Astrocyte (in vitro differentiated cells and primary cell): ENCODE measurements around the gene ARL5A. TPM values are rescaled to one million over a fixed set of nuclear protein-coding genes. Genes with fewer than 3 reads are reported as not detected.

Source experiments
- DNase-seq: peaks from one replicate; pipeline ENCODE4 v3.0.0-alpha.2; 2010; ENCODE audit warnings: low read depth
- FAIRE-seq: peaks from 2 replicates; lab custom pipeline; 2011; peaks lifted over from hg19 to GRCh38; lab: Jason Lieb, UNC
- H2AFZ ChIP-seq: 2 replicates; pipeline ENCODE4 v1.6.0; 2012; ENCODE audit warnings: low read depth, low read length, inconsistent platforms
- H3K27ac ChIP-seq: 2 replicates; pipeline ENCODE4 v1.5.1; 2011; ENCODE audit warnings: low read depth, low read length, inconsistent platforms
- H3K27me3 ChIP-seq: 2 replicates; pipeline ENCODE4 v1.6.0; 2011; ENCODE audit warnings: low read length, inconsistent platforms; ENCODE audit not compliant: insufficient read depth
- H3K36me3 ChIP-seq: 2 replicates; pipeline ENCODE4 v1.5.1; 2011; ENCODE audit warnings: low read length, inconsistent platforms; ENCODE audit not compliant: insufficient read depth
- H3K4me1 ChIP-seq: 2 replicates; pipeline ENCODE4 v1.5.1; 2011; ENCODE audit warnings: low read length, inconsistent platforms; ENCODE audit not compliant: insufficient read depth
- H3K4me2 ChIP-seq: 2 replicates; pipeline ENCODE4 v1.6.0; 2012; ENCODE audit warnings: low read length, inconsistent platforms
- H3K4me3 ChIP-seq: 2 replicates; pipeline ENCODE4 v1.5.1; 2011; ENCODE audit warnings: low read depth, mild to moderate bottlenecking, low read length, inconsistent platforms; ENCODE audit not compliant: insufficient read depth
- H3K79me2 ChIP-seq: 2 replicates; pipeline ENCODE4 v1.6.0; 2012; ENCODE audit warnings: mild to moderate bottlenecking, low read length, inconsistent platforms; ENCODE audit not compliant: insufficient read depth
- H3K9ac ChIP-seq: 2 replicates; pipeline ENCODE4 v1.6.0; 2012; ENCODE audit warnings: mild to moderate bottlenecking, low read length, inconsistent platforms
- H3K9me3 ChIP-seq: 2 replicates; pipeline ENCODE4 v1.5.1; 2012; ENCODE audit warnings: low read depth, mild to moderate bottlenecking, low read length, inconsistent platforms; ENCODE audit not compliant: insufficient read depth
- H4K20me1 ChIP-seq: 2 replicates; pipeline ENCODE4 v1.6.0; 2012; ENCODE audit warnings: low read length, inconsistent platforms; ENCODE audit not compliant: insufficient read depth
- H3K27ac Mint-ChIP-seq: one replicate; pipeline ENCODE4 v1.8.0; 2021; ENCODE audit warnings: mild to moderate bottlenecking, mixed read lengths; ENCODE audit not compliant: unreplicated experiment
- H3K27me3 Mint-ChIP-seq: one replicate; pipeline ENCODE4 v1.8.0; 2021; ENCODE audit warnings: low read depth, mixed read lengths; ENCODE audit not compliant: unreplicated experiment
- H3K36me3 Mint-ChIP-seq: one replicate; pipeline ENCODE4 v1.8.0; 2021; ENCODE audit warnings: low read depth, mixed read lengths; ENCODE audit not compliant: unreplicated experiment
- H3K4me1 Mint-ChIP-seq: one replicate; pipeline ENCODE4 v1.8.0; 2021; ENCODE audit warnings: low read depth, mixed read lengths; ENCODE audit not compliant: unreplicated experiment
- H3K4me3 Mint-ChIP-seq: one replicate; pipeline ENCODE4 v1.8.0; 2021; ENCODE audit warnings: mild to moderate bottlenecking, moderate library complexity, mixed read lengths; ENCODE audit not compliant: unreplicated experiment
- H3K9me3 Mint-ChIP-seq: one replicate; pipeline ENCODE4 v1.8.0; 2021; ENCODE audit warnings: mild to moderate bottlenecking, mixed read lengths; ENCODE audit not compliant: unreplicated experiment
- EZH2 ChIP-seq: IDR thresholded peaks from 2 replicates; pipeline ENCODE4 v1.6.1; 2012; ENCODE audit warnings: mild to moderate bottlenecking, low read length, inconsistent platforms; ENCODE audit not compliant: insufficient read depth
- total RNA-seq: library from RNA; stranded (reverse); gene quantifications from 2 replicates; pipeline ENCODE4 v1.2.1, GENCODE V29; 2021
- TF ChIP-seq, protein P1 (sequence below): IDR thresholded peaks from 2 replicates; pipeline ENCODE4 v1.5.1; 2011; ENCODE audit warnings: low read depth, mild to moderate bottlenecking, inconsistent platforms, low read length, moderate library complexity; ENCODE audit not compliant: insufficient read depth

The ARL5A gene
- total RNA-seq, 1 donor from 2014 or later = 69.7 TPM

GRCh38 chr2:151852260-151853069 lies 24.2 kb upstream of the ARL5A start:
- TF ChIP-seq EZH2 = no peak
- TF ChIP-seq, protein P1, sequence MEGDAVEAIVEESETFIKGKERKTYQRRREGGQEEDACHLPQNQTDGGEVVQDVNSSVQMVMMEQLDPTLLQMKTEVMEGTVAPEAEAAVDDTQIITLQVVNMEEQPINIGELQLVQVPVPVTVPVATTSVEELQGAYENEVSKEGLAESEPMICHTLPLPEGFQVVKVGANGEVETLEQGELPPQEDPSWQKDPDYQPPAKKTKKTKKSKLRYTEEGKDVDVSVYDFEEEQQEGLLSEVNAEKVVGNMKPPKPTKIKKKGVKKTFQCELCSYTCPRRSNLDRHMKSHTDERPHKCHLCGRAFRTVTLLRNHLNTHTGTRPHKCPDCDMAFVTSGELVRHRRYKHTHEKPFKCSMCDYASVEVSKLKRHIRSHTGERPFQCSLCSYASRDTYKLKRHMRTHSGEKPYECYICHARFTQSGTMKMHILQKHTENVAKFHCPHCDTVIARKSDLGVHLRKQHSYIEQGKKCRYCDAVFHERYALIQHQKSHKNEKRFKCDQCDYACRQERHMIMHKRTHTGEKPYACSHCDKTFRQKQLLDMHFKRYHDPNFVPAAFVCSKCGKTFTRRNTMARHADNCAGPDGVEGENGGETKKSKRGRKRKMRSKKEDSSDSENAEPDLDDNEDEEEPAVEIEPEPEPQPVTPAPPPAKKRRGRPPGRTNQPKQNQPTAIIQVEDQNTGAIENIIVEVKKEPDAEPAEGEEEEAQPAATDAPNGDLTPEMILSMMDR = no peak
- Histone ChIP-seq H3K4me3 (no peak overlapping the region), H3K36me3 (no peaks in the 10 kb centered on the region), H3K9me3 (no peaks in the 10 kb centered on the region), H2AFZ (no peak overlapping the region), H3K79me2 (no peaks in the 10 kb centered on the region), H3K4me2 (no peak overlapping the region), H3K4me1 (peaks cover 12% of the 10 kb centered on the region), H3K27ac (peak overlapping the region; percentile 3), H3K9ac (no peak overlapping the region), H4K20me1 (no peaks in the 10 kb centered on the region), H3K27me3 (no peaks in the 10 kb centered on the region)
- Mint-ChIP-seq H3K27me3 (no peaks in the 10 kb centered on the region), H3K4me1 (peaks cover 20% of the 10 kb centered on the region), H3K9me3 (no peaks in the 10 kb centered on the region), H3K36me3 (no peaks in the 10 kb centered on the region), H3K4me3 (no peak overlapping the region), H3K27ac (peak overlapping the region; percentile 34)
- DNase-seq (peak; percentile 6), FAIRE-seq (no peak)

DNA sequence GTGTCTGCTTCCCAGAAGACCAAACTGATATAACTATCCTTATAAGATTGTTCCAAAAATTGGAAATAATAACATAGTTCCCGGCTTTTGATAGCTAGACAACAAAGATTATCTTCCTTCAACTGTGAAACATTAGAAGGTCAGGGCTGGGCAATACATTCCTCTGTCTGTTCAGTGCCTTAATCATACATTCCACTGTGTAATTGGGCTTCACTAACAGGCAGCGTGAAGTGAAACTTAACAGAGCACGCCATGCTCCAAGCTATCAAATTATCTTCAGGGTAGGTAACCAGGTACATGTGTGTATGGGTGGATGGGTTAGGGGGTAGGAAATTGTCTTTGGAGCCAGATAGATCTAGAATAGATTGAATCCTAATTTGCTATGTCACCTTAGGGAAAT lies 23.5 kb upstream of the ARL5A start:
- no peak overlapping the region for H3K4me3 Mint-ChIP-seq
- Histone ChIP-seq H3K4me1 (peaks cover 12% of the 10 kb centered on the region), H3K9ac (no peak overlapping the region), H3K27ac (no peak overlapping the region), H3K36me3 (no peaks in the 10 kb centered on the region), H2AFZ (no peak overlapping the region), H4K20me1 (no peaks in the 10 kb centered on the region), H3K27me3 (no peaks in the 10 kb centered on the region), H3K9me3 (no peaks in the 10 kb centered on the region), H3K4me2 (peak overlapping the region; percentile 42), H3K79me2 (no peaks in the 10 kb centered on the region), H3K4me3 (no peak overlapping the region)
- H3K27me3 Mint-ChIP-seq = no peaks in the 10 kb centered on the region
- H3K9me3 Mint-ChIP-seq = no peaks in the 10 kb centered on the region
- H3K4me1 Mint-ChIP-seq = peaks cover 20% of the 10 kb centered on the region
- DNase-seq (peak; percentile 73), FAIRE-seq (no peak)
- H3K27ac Mint-ChIP-seq = peak overlapping the region; percentile 50
- TF ChIP-seq, protein P1 = no peak
- TF ChIP-seq EZH2 = no peak
- no peaks in the 10 kb centered on the region for H3K36me3 Mint-ChIP-seq
